ENCODE data around the gene IRGQ.

Gene IRGQ

DNA sequence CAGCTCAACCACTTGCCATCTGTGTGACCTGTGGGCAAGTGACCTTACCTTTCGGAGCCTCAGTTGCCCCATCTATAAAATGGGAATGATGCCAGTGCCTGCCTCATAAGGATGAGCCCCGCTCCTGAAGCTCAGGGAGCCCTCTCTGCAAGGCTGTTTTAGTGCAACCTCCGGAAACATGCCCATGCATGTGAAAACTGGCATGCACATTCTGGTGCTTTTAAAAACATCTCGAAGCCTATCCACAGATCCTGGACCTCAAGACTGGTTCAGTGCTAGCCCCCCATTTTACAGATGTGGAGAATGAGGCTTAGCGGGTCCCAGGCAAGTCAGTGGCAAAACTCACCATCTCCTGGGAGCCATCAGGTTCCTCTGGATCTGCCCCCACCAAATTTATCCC is 38.1 kb upstream of the IRGQ start:
- TF ChIP-seq, protein P1, sequence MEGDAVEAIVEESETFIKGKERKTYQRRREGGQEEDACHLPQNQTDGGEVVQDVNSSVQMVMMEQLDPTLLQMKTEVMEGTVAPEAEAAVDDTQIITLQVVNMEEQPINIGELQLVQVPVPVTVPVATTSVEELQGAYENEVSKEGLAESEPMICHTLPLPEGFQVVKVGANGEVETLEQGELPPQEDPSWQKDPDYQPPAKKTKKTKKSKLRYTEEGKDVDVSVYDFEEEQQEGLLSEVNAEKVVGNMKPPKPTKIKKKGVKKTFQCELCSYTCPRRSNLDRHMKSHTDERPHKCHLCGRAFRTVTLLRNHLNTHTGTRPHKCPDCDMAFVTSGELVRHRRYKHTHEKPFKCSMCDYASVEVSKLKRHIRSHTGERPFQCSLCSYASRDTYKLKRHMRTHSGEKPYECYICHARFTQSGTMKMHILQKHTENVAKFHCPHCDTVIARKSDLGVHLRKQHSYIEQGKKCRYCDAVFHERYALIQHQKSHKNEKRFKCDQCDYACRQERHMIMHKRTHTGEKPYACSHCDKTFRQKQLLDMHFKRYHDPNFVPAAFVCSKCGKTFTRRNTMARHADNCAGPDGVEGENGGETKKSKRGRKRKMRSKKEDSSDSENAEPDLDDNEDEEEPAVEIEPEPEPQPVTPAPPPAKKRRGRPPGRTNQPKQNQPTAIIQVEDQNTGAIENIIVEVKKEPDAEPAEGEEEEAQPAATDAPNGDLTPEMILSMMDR (IDR thresholded peaks at IDR 0.05; ENCODE audit: low read depth, low read length) = no peak

GRCh38 chr19:43633520-43633919 is 37.6 kb upstream of the IRGQ start:
- no peak for DNase-seq (ENCODE audit: extremely low read depth, low read depth)
- TF ChIP-seq, protein P1 (IDR thresholded peaks at IDR 0.05; ENCODE audit: low read depth, low read length) = no peak

More for the DNA sequence above, 38.1 kb upstream of the IRGQ start:
- DNase-seq (ENCODE audit: extremely low read depth, low read depth) = no peak

DNA sequence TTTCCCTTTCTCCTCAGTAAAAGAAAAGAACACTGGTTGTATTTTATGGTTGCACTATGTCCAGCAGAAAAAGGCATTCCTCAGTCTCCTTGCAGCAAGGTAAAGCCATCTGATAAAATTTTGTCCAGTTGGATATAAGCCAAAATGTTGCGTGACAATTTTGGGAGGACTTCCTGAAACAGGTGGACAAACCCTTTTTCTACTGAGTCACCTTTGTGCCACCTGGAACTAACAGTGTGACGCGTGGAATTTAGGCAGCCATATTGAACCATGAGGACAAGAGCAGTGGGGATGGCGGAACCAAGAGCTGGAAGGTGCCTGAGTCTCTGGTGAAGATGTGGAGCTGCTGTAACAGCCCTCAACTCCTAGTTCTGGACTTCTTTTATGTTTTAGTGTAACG is 35.6 kb upstream of the IRGQ start:
- DNase-seq (ENCODE audit: extremely low read depth, low read depth) = no peak
- TF ChIP-seq, protein P1 (IDR thresholded peaks at IDR 0.05; ENCODE audit: low read depth, low read length) = no peak

DNA sequence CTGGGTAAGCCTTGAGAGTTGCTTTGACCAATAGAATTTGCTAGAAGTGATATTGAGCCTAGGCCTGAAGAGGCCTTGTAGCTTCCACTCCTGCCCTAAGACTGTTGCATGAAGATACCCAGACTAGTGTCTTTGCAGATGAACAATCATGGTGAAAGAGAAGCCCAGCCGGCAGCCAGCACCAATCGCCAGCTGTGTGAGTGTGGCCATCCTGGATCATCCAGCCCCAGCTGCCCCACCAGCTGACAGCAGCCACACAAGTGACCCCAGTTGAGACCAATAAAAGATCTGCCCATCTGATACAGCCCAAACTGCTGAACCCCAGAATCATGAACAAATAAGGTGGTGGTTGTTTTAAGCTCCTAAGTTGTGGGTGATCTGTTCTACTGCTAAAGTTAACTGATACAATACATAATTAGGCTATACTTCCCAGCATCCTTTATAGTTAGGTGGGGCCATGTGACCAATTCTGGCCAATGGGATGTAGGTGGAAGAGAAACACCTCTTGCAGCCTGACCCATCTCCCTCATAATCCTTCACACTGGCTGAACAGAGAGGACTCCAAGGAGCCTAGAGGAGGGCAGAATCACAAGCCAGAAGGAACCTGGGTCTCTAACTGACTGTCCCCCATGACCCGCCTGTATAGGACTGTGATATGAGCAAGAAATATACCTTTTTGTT is 32.9 kb upstream of the IRGQ start:
- TF ChIP-seq, protein P1 (IDR thresholded peaks at IDR 0.05; ENCODE audit: low read depth, low read length) = no peak
- DNase-seq (ENCODE audit: extremely low read depth, low read depth) = no peak

- TF ChIP-seq, protein P1 (IDR thresholded peaks at IDR 0.05; ENCODE audit: low read depth, low read length) = no peak
- DNase-seq (ENCODE audit: extremely low read depth, low read depth) = no peak
Observed at GRCh38 chr19:43626838-43627237, 30.9 kb upstream of the IRGQ start.

DNA sequence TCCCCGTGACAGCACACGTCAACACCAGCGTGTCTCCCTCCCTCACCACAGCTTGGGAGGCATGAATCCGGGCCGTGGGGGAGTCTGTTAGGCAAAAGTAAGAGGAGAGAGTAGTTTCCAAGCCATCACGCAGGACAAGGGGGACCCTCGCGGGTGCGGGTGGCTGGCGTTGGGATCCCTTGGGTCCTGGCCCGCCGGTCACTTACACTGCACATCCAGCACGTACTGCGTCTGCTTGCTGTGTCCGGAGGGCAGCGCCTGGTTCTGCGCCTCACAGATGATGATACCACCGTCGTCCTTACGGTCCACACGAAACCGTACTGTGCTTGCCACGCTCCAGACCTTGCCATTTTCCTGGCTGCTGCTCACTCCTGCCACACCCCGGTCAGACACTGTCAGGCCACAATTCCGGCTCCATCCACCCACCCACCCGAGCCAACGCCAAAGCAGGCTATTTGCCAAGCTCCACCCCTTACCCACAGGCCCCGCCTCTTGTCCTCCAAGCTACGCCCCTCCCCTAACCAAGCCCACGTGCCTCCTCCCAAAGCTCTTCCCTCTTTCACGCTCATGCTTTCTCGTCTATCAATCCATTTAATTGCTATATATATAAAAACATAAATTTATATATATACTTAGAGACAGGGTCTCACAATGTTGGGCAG is 30.1 kb upstream of the IRGQ start:
- no peak for DNase-seq (ENCODE audit: extremely low read depth, low read depth)

GRCh38 chr19:43624933-43625332 is 29.0 kb upstream of the IRGQ start:
- TF ChIP-seq, protein P1 (IDR thresholded peaks at IDR 0.05; ENCODE audit: low read depth, low read length) = no peak
- DNase-seq (ENCODE audit: extremely low read depth, low read depth) = no peak

More for the DNA sequence above, 30.1 kb upstream of the IRGQ start:
- TF ChIP-seq, protein P1 (IDR thresholded peaks at IDR 0.05; ENCODE audit: low read depth, low read length) = no peak
